Measurements from ENCODE around the gene KRT13. TPM values are rescaled to one million over a fixed set of nuclear protein-coding genes. Genes with fewer than 3 reads are reported as not detected.

The KRT13 gene
- total and polyA plus RNA-seq, 9 of the 15 experiments (the other 6 are each of a cell fraction or from before 2014, with no cell fraction given): 0.11 to 1.1 (median 0.24) TPM; not detected in 3

- TF ChIP-seq ZNF318 (IDR thresholded peaks at IDR 0.05; ENCODE audit: borderline replicate concordance in 1 of 2, low read depth in 1 of 2): no peak
- TF ChIP-seq E4F1 (CRISPR knock-in tag; IDR thresholded peaks at IDR 0.05; ENCODE audit: borderline replicate concordance): no peak
- TF ChIP-seq ZBTB12 (CRISPR knock-in tag; IDR thresholded peaks at IDR 0.05): peak; percentile 46; the same call in 1 of the 2 replicates
- TF ChIP-seq GATAD2B (IDR thresholded peaks at IDR 0.05; ENCODE audit: borderline replicate concordance): peak; percentile 89
- peak; percentile 96 for TF ChIP-seq RFX1 (IDR thresholded peaks at IDR 0.05)
- TF ChIP-seq NEUROD1 (IDR thresholded peaks at IDR 0.05; ENCODE audit: borderline replicate concordance, low read depth, low read length, partially characterized antibody): peak; percentile 96
- 0 out of 2 replicates have a peak, but pooled peaks have one; percentile 27 for TF ChIP-seq HOMEZ (CRISPR knock-in tag; IDR thresholded peaks at IDR 0.05)
- peak; percentile 39; the same call in 1 of the 2 replicates for TF ChIP-seq ZFX (CRISPR knock-in tag; IDR thresholded peaks at IDR 0.05)
- peak; percentile 47 for TF ChIP-seq ZNF134 (CRISPR knock-in tag; conservative IDR thresholded peaks at IDR 0.05)
These were observed 24.9 kb upstream of the KRT13 start (continued) for GRCh38 chr17:41530062-41531048.
